H9 (cell line): ENCODE results near the gene SLC12A1. TPM values are rescaled to one million over a fixed set of nuclear protein-coding genes. Genes with fewer than 3 reads are reported as not detected.
A peak's percentile ranks its signal among the peaks of the same experiment; 100 is the strongest.

Experiments used
- DNase-seq: peaks from one replicate; pipeline ENCODE4 v3.0.0-alpha.2; 2017
- H2AFZ ChIP-seq: one replicate; pipeline ENCODE4 v1.6.1; 2013; ENCODE audit warnings: mild to moderate bottlenecking, low read length, control low read depth, moderate library complexity
- H2AK5ac ChIP-seq: 2 replicates; pipeline ENCODE4 v1.6.1; 2013; ENCODE audit warnings: low read length, control low read depth, mixed read lengths; ENCODE audit not compliant: insufficient read length
- H2BK120ac ChIP-seq: one replicate; pipeline ENCODE4 v1.6.1; 2013; ENCODE audit warnings: low read depth, mild to moderate bottlenecking, low read length, control low read depth, inconsistent platforms; ENCODE audit not compliant: poor library complexity, severe bottlenecking
- H2BK12ac ChIP-seq: 2 replicates; pipeline ENCODE4 v1.6.1; 2013; ENCODE audit warnings: low read length, control low read depth, mixed read lengths, low read depth; ENCODE audit not compliant: insufficient read length
- H2BK15ac ChIP-seq: 2 replicates; pipeline ENCODE4 v1.6.1; 2013; ENCODE audit warnings: low read depth, low read length, control low read depth
- H2BK20ac ChIP-seq: one replicate; pipeline ENCODE4 v1.6.1; 2013; ENCODE audit warnings: low read depth, mild to moderate bottlenecking, low read length, control low read depth, inconsistent platforms; ENCODE audit not compliant: poor library complexity, severe bottlenecking
- H2BK5ac ChIP-seq: 2 replicates; pipeline ENCODE4 v1.6.1; 2013; ENCODE audit warnings: low read length, control low read depth, mixed read lengths; ENCODE audit not compliant: insufficient read length
- H3K14ac ChIP-seq: 2 replicates; pipeline ENCODE4 v1.6.1; 2013; ENCODE audit warnings: low read length, control low read depth; ENCODE audit not compliant: insufficient read depth
- H3K18ac ChIP-seq: 2 replicates; pipeline ENCODE4 v1.6.1; 2013; ENCODE audit warnings: low read depth, mild to moderate bottlenecking, mixed read lengths, low read length, control low read depth; ENCODE audit not compliant: insufficient read length
- H3K23ac ChIP-seq: 2 replicates; pipeline ENCODE4 v1.6.1; 2013; ENCODE audit warnings: low read length, control low read depth, mixed read lengths, low read depth; ENCODE audit not compliant: insufficient read length
- H3K23me2 ChIP-seq: 2 replicates; pipeline ENCODE4 v1.6.1; 2013; ENCODE audit warnings: low read depth, mild to moderate bottlenecking, mixed read lengths, low read length, control low read depth; ENCODE audit not compliant: insufficient read length, poor library complexity, severe bottlenecking
- H3K27ac ChIP-seq: 2 replicates; pipeline ENCODE4 v1.5.1; 2013; ENCODE audit warnings: low read length, control low read depth, mixed read lengths, low read depth; ENCODE audit not compliant: insufficient read length
- H3K27me3 ChIP-seq: 2 replicates; pipeline ENCODE4 v1.6.1; 2013; ENCODE audit warnings: low read length, control low read depth, inconsistent platforms; ENCODE audit not compliant: insufficient read depth
- H3K4ac ChIP-seq: 2 replicates; pipeline ENCODE4 v1.6.1; 2013; ENCODE audit warnings: low read depth, mild to moderate bottlenecking, control low read depth, inconsistent platforms, low read length, moderate library complexity
- H3K4me1 ChIP-seq: 2 replicates; pipeline ENCODE4 v1.6.1; 2013; ENCODE audit warnings: low read length, control low read depth, inconsistent platforms; ENCODE audit not compliant: insufficient read depth
- H3K4me2 ChIP-seq: 2 replicates; pipeline ENCODE4 v1.6.1; 2013; ENCODE audit warnings: low read length, control low read depth, mixed read lengths; ENCODE audit not compliant: insufficient read length, insufficient read depth
- H3K56ac ChIP-seq: 2 replicates; pipeline ENCODE4 v1.6.1; 2013; ENCODE audit warnings: low read depth, mild to moderate bottlenecking, mixed read lengths, low read length, control low read depth; ENCODE audit not compliant: insufficient read length
- H3K79me1 ChIP-seq: 2 replicates; pipeline ENCODE4 v1.6.1; 2013; ENCODE audit warnings: low read depth, mild to moderate bottlenecking, moderate library complexity, low read length, control low read depth, inconsistent platforms; ENCODE audit not compliant: insufficient read depth, poor library complexity, severe bottlenecking
- H3K79me2 ChIP-seq: 2 replicates; pipeline ENCODE4 v1.6.1; 2013; ENCODE audit warnings: low read length, control low read depth, inconsistent platforms; ENCODE audit not compliant: insufficient read depth
- H3K9ac ChIP-seq: 2 replicates; pipeline ENCODE4 v1.6.1; 2013; ENCODE audit warnings: low read length, control low read depth, mixed read lengths; ENCODE audit not compliant: insufficient read length; ENCODE audit errors: extremely low read depth
- H3K9me3 ChIP-seq: one replicate; pipeline ENCODE4 v1.6.1; 2013; ENCODE audit warnings: low read depth, low read length, inconsistent platforms; ENCODE audit not compliant: control insufficient read depth
- H3T11ph ChIP-seq: one replicate; pipeline ENCODE4 v1.6.1; 2013; ENCODE audit warnings: mild to moderate bottlenecking, low read length, control low read depth, inconsistent platforms
- H4K20me1 ChIP-seq: one replicate; pipeline ENCODE4 v1.6.1; 2013; ENCODE audit not compliant: control insufficient read depth, insufficient read length, insufficient read depth
- H4K5ac ChIP-seq: 2 replicates; pipeline ENCODE4 v1.6.1; 2013; ENCODE audit warnings: low read depth, mild to moderate bottlenecking, mixed read lengths, low read length, control low read depth; ENCODE audit not compliant: insufficient read length
- H4K8ac ChIP-seq: replicated peaks from 2 replicates; pipeline ENCODE4 v1.6.1; 2013; ENCODE audit warnings: low read length, control low read depth, mixed read lengths, low read depth; ENCODE audit not compliant: insufficient read length
- H4K91ac ChIP-seq: 2 replicates; pipeline ENCODE4 v1.6.1; 2013; ENCODE audit warnings: low read depth, mild to moderate bottlenecking, moderate library complexity, mixed read lengths, low read length, control low read depth; ENCODE audit not compliant: insufficient read length
- H3K27ac Mint-ChIP-seq, 3 experiments: 2 replicates in 2 of 3; 3 replicates in 1 of 3; pipeline ENCODE4 v1.8.0; 2020 to 2021; ENCODE audit warnings: mixed read lengths in 3 of 3, mild to moderate bottlenecking in 1 of 3, moderate library complexity in 1 of 3
- H3K27me3 Mint-ChIP-seq: 2 replicates; pipeline ENCODE4 v1.8.0; 2021; ENCODE audit warnings: low read depth, mild to moderate bottlenecking, moderate library complexity, mixed read lengths
- H3K36me3 Mint-ChIP-seq, 3 experiments: 2 replicates in 2 of 3; 3 replicates in 1 of 3; pipeline ENCODE4 v1.8.0; 2020 to 2021; ENCODE audit warnings: low read depth in 3 of 3, mixed read lengths in 3 of 3; ENCODE audit not compliant: insufficient read depth in 1 of 3
- H3K4me1 Mint-ChIP-seq, 2 experiments: 2 replicates each; pipeline ENCODE4 v1.8.0; 2020; ENCODE audit warnings: mixed read lengths in 2 of 2
- H3K4me3 Mint-ChIP-seq, 2 experiments: 2 replicates in 1 of 2; 3 replicates in 1 of 2; pipeline ENCODE4 v1.8.0; 2020 to 2021; ENCODE audit warnings: mild to moderate bottlenecking in 2 of 2, mixed read lengths in 2 of 2, moderate library complexity in 1 of 2
- H3K9me3 Mint-ChIP-seq, 2 experiments: 2 replicates in 1 of 2; 3 replicates in 1 of 2; pipeline ENCODE4 v1.8.0; 2020; ENCODE audit warnings: mild to moderate bottlenecking in 2 of 2, mixed read lengths in 2 of 2, moderate library complexity in 1 of 2
- WGBS: extraction: QIAGEN DNeasy Blood & Tissue Kit; methylation state at CpG from one replicate; pipeline ENCODE4 v1.1.7; 2013; ENCODE audit warnings: missing lambda C conversion rate, low lambda C conversion rate, mixed read lengths; ENCODE audit not compliant: insufficient read length; ENCODE audit errors: extremely low coverage; 5-methylcytosine and 5-hydroxymethylcytosine counted together
- total RNA-seq: library from RNA; stranded (reverse); gene quantifications from 2 replicates; pipeline ENCODE4 v1.2.1, GENCODE V29; 2021
- TF ChIP-seq, protein P1 (sequence below): fragments of 200-600 bp; sonication (generic); conservative IDR thresholded peaks from 3 replicates; pipeline ENCODE4 v1.8.0; 2021; ENCODE audit warnings: antibody characterized with exemption, mild to moderate bottlenecking

The SLC12A1 gene
- total RNA-seq, 1 experiment from 2014 or later: 0.07 TPM

DNA sequence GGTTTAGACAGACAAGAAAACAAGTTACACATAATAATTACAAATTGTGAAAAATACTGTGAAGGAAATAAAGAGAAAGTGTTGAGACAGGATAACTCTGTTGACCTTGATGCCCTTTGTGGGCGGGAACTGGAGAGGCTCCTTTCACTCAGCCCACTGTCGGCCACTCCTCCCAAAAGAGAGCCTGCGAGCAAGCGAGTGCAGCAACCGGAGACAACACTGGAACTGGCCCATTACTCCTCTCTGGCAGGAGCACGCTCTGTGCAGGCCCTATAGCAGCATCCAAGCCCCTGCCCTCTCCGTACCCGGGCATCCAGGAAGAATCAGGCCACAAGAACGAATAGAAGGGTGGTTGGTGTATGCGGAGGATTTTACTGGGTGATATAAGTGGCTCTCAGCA, 108.9 kb downstream of the SLC12A1 start:
- WGBS: no CpG with 5 or more reads among the region's 10 CpGs
- H4K8ac ChIP-seq: no peak overlapping the region

More for the DNA sequence above, 108.9 kb downstream of the SLC12A1 start:
- no peak overlapping the region for H3K56ac ChIP-seq
- no peak overlapping the region for H2BK5ac ChIP-seq
- H3K4me1 Mint-ChIP-seq: peaks cover 30 to 38% of the 10 kb centered on the region in 2 experiments
- TF ChIP-seq, protein P1, sequence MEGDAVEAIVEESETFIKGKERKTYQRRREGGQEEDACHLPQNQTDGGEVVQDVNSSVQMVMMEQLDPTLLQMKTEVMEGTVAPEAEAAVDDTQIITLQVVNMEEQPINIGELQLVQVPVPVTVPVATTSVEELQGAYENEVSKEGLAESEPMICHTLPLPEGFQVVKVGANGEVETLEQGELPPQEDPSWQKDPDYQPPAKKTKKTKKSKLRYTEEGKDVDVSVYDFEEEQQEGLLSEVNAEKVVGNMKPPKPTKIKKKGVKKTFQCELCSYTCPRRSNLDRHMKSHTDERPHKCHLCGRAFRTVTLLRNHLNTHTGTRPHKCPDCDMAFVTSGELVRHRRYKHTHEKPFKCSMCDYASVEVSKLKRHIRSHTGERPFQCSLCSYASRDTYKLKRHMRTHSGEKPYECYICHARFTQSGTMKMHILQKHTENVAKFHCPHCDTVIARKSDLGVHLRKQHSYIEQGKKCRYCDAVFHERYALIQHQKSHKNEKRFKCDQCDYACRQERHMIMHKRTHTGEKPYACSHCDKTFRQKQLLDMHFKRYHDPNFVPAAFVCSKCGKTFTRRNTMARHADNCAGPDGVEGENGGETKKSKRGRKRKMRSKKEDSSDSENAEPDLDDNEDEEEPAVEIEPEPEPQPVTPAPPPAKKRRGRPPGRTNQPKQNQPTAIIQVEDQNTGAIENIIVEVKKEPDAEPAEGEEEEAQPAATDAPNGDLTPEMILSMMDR: no peak
- peaks cover 0 to 7% (median 1%) of the 10 kb centered on the region in 3 experiments; a peak in 3 of 7 replicates for H3K36me3 Mint-ChIP-seq
- H3K14ac ChIP-seq: no peak overlapping the region
- no peak overlapping the region for H3K18ac ChIP-seq
- no peak overlapping the region for H4K5ac ChIP-seq
- no peak overlapping the region for H3K4me2 ChIP-seq
- H2AK5ac ChIP-seq: no peak overlapping the region
- no peak overlapping the region for H3T11ph ChIP-seq
- H3K27me3 Mint-ChIP-seq: no peaks in the 10 kb centered on the region
- no peak overlapping the region for H2AFZ ChIP-seq
- no peak overlapping the region for H2BK15ac ChIP-seq
- no peak overlapping the region for H3K27ac ChIP-seq
- H4K91ac ChIP-seq: no peak overlapping the region
- H4K20me1 ChIP-seq: no peaks in the 10 kb centered on the region
- no peak overlapping the region for H2BK20ac ChIP-seq
- no peaks in the 10 kb centered on the region for H3K9me3 ChIP-seq
- H3K23me2 ChIP-seq: no peaks in the 10 kb centered on the region
- H3K4me3 Mint-ChIP-seq: no peak overlapping the region
- no peaks in the 10 kb centered on the region for H3K27me3 ChIP-seq
- no peak overlapping the region for H3K23ac ChIP-seq
- H3K79me1 ChIP-seq: no peaks in the 10 kb centered on the region
- no peak overlapping the region for H3K9ac ChIP-seq
- peak overlapping the region in 1 of 3 experiments; percentile 34; a peak in 1 of 7 replicates for H3K27ac Mint-ChIP-seq
- H3K4me1 ChIP-seq: peaks cover 2% of the 10 kb centered on the region; the same call in 1 of the 2 replicates
- H2BK12ac ChIP-seq: no peak overlapping the region
- H3K9me3 Mint-ChIP-seq: peaks cover 0 to 3% of the 10 kb centered on the region in 2 experiments; a peak in 2 of 5 replicates
- no peaks in the 10 kb centered on the region for H3K79me2 ChIP-seq
- H2BK120ac ChIP-seq: no peak overlapping the region
- peak; percentile 65 for DNase-seq
- H3K4ac ChIP-seq: no peak overlapping the region
